GM12891 (cell line): ENCODE data around the gene RALGPS1.

Source experiments
- DNase-seq: peaks from one replicate; pipeline ENCODE4 v3.0.0; 2011; ENCODE audit warnings: low spot score; ENCODE audit not compliant: insufficient read length
- FAIRE-seq: peaks from 2 replicates; lab custom pipeline; 2011; peaks lifted over from hg19 to GRCh38; lab: Jason Lieb, UNC
- PAX5 ChIP-seq: IDR thresholded peaks from 2 replicates; pipeline ENCODE4 v1.6.1; 2011; ENCODE audit warnings: low read length, moderate library complexity, mild to moderate bottlenecking; ENCODE audit not compliant: insufficient read depth, severe bottlenecking
- POLR2A ChIP-seq: IDR thresholded peaks from 2 replicates; pipeline ENCODE4 v1.6.1; 2011; ENCODE audit warnings: low read depth, low read length, control low read depth
- POLR2AphosphoS5 ChIP-seq: IDR thresholded peaks from 2 replicates; pipeline ENCODE4 v1.6.1; 2011; ENCODE audit warnings: low read depth, low read length, control low read depth
- POU2F2 ChIP-seq: IDR thresholded peaks from 2 replicates; pipeline ENCODE4 v1.6.1; 2011; ENCODE audit warnings: low read depth, mild to moderate bottlenecking, control low read depth, low read length, moderate library complexity
- SPI1 ChIP-seq: IDR thresholded peaks from 2 replicates; pipeline ENCODE4 v1.6.1; 2011; ENCODE audit warnings: low read depth, low read length, control low read depth
- TAF1 ChIP-seq: IDR thresholded peaks from 2 replicates; pipeline ENCODE4 v1.6.1; 2011; ENCODE audit warnings: low read depth, low read length, control low read depth

The RALGPS1 gene

DNA sequence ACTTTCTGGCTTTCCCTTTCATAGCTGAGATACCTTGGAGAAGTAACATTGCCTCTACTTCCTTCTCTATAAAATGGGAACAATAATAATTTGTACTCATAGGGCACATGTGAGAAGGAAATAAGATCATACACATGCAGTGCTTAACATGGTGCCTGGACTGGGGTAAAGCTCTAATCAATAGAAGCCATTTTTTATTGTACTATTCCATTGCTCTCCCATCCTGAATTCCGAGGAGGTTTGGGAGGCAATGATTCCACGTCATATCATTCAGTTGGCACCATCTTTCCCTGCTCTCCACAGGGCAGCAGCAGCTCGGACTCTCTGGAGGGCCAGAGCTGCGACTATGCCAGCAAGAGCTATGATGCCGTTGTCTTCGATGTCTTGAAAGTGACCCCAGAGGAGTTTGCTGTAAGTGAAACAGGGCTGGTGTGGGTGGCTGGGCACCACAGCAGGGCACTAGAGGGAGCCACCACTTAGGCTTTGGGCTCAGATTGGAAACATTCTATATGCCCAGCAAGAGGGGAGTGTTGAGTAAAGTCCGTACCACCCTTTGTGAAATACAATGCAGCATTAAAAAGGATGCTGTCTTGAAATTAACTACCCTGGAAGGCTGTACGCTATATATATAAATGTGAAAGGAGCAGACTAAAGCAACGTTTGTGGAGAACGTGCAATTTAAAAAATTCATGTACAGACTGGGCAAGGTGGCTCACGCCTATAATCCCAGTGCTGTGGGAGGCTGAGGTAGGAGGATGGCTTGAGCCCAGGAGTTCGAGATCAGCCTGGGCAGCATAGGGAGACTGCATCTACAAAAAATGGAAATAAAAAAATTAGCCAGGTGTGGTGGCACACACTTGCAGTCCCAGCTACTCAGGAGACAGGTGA lies 51.2 kb downstream of the RALGPS1 start:
- DNase-seq: peak; percentile 20
- TF ChIP-seq PAX5: no peak
- TF ChIP-seq TAF1: no peak
- no peak for TF ChIP-seq POLR2A
- FAIRE-seq: peak; percentile 79

DNA sequence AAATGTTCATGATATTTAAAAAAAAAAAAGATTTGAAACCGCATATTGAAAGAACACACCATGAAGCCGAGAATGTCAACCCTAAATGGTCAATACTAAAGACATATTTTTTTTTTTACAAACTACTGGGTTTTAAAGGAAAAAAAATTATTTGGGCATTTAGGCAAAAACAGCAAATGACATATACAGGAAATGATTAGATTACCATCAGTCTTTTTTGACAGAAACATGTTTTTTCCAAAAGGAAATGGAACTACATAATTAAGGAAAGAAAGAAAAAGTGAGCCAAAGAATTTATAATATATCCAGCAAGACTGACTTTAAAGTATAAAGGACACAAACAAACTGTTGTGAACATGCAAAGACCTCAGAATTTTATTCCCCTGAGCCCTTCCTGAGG lies 56.7 kb downstream of the RALGPS1 start:
- TF ChIP-seq POLR2A (no peak), POU2F2 (no peak), POLR2AphosphoS5 (no peak), TAF1 (no peak), SPI1 (no peak), PAX5 (no peak)
- no peak for FAIRE-seq
- DNase-seq: no peak

DNA sequence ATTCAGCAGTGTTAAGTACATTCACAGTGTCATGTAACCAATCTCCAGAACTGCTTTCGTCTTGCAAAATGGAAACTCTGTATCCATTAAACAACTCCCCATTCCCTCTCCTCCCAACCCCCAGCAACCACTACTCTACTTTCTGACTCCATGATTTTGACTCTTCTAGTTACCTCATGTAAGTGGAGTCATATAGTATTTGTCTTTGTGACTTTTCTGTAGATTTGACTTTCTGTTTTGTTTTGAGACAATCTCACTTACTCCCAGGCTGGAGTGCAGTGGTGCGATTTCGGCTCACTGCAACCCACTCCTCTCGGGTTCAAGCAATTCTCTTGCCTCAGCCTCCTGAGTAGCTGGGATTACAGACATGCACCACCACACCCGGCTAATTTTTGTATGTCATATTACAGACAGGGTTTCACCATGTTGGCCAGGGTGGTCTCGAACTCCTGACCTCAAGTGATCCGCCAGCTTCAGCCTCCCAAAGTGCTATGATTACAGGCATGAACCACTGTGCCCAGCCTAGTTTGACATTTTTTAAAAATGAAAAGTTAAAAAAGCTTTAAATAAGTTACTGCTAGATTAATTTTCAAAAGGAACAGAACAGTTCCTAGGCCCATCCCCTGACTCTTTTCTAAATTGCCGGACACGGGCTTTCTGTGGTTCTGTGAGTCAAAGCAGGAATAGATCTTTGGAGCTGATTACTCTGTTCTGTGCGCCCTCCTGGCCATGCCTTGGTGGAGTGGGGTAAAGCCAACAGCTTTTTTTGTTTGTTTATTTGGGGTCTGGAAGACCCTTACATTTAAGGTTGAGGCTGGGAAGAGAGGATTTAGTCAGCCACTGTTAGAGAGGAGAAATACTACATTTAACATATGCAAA lies 59.3 kb downstream of the RALGPS1 start:
- no peak for DNase-seq
- FAIRE-seq: no peak
- no peak for TF ChIP-seq PAX5
- no peak for TF ChIP-seq POLR2A
- TF ChIP-seq POU2F2: no peak
- TF ChIP-seq SPI1: no peak
- no peak for TF ChIP-seq TAF1
- no peak for TF ChIP-seq POLR2AphosphoS5

DNA sequence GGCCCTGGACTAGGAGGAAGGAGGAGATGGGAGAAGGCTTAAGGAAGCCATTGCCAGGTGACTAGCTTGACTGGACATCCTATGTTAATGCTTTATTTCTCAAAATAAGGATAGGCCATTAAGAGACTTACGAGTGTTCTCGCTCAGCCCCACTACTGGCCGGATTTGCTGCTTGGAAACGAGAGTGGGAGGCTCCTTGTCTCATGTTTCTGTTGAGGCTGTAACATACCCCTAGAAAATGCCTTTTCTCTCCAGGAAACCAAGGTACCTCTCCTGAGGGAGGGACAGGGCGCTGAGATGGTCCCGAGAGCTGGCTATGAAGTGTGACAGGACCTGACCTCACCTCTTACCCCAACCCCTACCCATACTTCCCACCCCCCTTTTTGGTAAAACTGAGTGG lies 60.0 kb downstream of the RALGPS1 start:
- TF ChIP-seq PAX5 (no peak), POU2F2 (no peak), POLR2A (no peak), POLR2AphosphoS5 (no peak), TAF1 (no peak), SPI1 (no peak)
- DNase-seq (no peak), FAIRE-seq (no peak)

DNA sequence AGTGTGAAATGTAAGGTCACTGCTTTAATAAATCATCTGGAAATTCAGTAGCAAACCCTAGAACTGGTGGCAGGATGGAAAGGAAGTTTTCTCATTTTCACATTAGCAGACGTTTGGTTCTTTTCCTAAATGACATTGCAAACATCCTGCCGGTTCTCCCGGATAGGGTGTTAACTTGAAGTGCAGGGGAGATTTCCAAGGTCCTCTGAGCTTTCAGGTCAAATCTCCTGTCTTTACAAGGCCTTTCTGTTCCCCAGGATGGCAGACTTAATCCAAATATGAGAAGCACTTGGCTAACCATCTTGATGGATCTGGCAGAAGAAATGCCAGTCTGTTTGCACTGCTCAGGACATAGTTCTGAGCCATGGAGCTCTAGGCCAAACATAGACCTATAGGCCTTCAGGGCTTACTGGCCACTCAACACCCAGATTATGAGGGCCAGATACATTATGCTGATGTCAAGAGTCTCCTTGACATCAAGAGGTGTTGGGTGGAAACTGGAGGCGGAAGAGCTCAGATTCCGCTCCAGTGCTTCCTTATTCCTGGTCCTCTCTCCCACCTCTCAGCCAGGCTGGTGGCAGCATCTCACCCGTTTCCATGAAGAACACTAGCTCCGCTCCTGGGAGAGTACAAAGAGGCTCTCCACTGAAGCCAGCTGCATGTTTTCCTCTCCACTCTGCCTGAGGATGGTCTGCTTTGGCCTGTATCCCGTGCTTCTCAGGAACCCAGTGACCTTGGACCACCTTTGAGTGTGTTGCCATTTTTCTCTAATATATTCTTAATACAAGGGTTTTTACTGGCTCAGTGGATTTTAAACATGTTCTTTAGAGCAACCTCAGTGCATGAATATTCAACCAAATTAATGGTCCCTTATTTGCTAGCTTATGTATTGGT lies 61.0 kb downstream of the RALGPS1 start:
- DNase-seq (no peak), FAIRE-seq (no peak)
- TF ChIP-seq POLR2AphosphoS5 (no peak), PAX5 (no peak), POU2F2 (no peak), TAF1 (no peak), POLR2A (no peak), SPI1 (no peak)

DNA sequence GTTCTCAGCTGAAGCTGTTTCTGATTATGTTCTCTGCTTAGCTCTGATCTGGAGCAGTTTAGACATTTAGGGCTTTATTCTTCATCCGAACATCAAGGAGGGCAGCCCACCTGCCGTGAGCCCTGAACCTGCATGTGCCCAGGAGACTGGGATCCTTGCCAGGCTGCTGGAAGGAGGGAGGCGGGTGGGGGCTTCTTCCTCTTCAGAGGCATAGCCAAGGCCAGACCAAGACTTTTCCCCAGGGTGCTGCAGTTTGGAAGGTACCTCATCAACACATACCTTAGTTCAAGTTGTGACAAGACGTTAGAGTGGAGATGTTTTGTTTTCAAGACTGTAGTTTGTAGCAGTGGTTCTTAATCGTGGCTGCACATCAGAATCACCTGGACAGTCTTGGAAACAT lies 64.9 kb downstream of the RALGPS1 start:
- TF ChIP-seq POU2F2 (no peak), POLR2A (no peak), POLR2AphosphoS5 (no peak), TAF1 (no peak), PAX5 (no peak), SPI1 (no peak)
- FAIRE-seq (no peak), DNase-seq (no peak)

DNA sequence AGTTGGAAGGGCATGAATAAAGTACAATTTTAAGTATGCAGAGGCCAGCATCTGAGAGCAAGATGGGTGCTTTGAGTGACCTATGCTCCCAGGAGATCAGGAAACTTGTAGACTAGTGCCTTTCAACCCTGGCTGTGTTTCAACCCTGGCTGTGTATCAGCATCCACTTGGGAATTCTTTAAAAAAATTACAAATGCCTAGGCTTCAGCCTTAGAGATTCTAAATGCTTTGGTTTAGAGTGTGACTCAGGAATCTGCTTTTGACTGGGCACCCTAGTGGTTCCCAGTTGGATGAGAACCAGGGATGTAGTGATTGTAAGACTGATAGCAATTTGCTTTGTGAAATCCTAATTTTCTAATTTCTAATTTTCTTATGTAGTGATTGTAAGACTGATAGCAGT lies 65.6 kb downstream of the RALGPS1 start:
- no peak for FAIRE-seq
- TF ChIP-seq POLR2A (no peak), POLR2AphosphoS5 (no peak), SPI1 (no peak), POU2F2 (no peak), PAX5 (no peak), TAF1 (no peak)
- DNase-seq: no peak

DNA sequence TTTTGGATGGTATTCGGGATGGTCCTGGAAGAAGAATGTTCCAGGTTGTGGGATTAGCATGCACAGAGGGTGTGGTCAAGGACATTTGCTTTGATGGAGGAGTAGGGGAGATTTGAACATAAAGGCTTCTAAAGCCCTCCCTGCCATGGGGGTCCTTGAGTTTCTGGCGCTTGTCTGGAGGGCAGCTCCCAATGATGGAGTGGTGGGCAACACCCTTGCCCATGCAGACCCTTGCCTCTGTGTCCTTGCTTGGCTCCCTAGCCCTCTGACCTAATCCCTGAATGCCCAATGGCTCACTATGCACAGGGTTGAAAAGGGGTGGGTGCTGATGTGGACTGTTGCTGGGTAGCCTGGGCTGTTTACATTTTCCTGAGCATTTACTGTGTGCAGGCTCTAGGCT lies 66.6 kb downstream of the RALGPS1 start:
- FAIRE-seq (no peak), DNase-seq (no peak)
- TF ChIP-seq TAF1: no peak
- no peak for TF ChIP-seq POLR2AphosphoS5
- no peak for TF ChIP-seq POU2F2
